Measurements from ENCODE around the gene TMEM45B. TPM values are rescaled to one million over a fixed set of nuclear protein-coding genes. Genes with fewer than 3 reads are reported as not detected.
"Not testable (repeated sequence)": the region's sequence is repeated elsewhere in the genome, so short reads cannot be mapped to it uniquely, and the experiment has no call there.

TMEM45B gene
- total RNA-seq, 3 donors from 2014 or later (not counting 1 experiment from before 2014, with no cell fraction given): 0.40 TPM; not detected in 2

DNA sequence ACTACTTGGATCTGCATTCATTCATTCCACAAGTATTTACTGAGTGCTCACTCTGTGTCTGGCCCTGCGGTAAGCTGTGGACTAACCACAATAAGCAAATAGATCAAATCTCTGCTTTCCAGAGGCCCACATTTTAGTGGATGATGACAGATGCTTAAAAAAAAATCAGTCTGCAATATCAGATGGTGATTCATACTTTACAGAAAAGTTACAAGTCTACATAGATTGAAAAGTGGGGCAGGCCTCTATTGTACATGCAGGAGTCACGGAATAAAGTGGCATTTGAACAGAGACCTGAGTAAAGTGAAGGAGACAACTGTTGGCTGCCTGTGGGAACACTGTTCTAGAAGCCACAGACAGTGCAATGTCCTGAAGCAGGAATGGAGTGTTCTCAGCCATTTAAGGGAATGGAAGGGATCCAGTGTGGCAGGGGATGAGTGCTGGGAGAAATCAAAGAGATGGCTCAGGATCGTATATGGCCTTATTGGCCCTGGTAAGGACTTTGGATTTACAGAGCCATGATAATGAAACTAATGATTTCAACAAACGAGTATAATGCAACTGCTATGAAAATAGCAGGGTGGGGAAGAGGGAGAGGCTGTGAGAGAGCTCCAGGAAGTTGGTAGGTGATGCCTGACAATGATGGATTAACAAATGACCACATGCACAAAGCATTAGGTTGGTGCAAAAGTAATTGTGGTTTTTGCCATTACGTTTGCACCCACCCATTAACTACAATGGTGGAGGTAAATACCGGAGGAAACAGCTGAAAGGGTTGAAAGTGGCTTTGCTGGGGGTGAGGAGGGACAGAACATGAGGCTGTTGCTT is 31.1 kb downstream of the TMEM45B start:
- Histone ChIP-seq H3K9me3 (ENCODE audit: control insufficient read depth, insufficient read depth, low read length) (no peaks in the 10 kb centered on the region), H3K4me3 (ENCODE audit: low read length) (no peak overlapping the region), H3K27ac (ENCODE audit: low read length) (no peak overlapping the region), H3K36me3 (ENCODE audit: control insufficient read depth, insufficient read depth, low read length) (no peaks in the 10 kb centered on the region), H3K4me1 (ENCODE audit: control insufficient read depth, insufficient read depth, low read length) (peaks cover 2% of the 10 kb centered on the region), H3K27me3 (ENCODE audit: control insufficient read depth, insufficient read depth, low read length) (no peaks in the 10 kb centered on the region)
- H3K4me3 Mint-ChIP-seq: no peak overlapping the region
- H3K27me3 Mint-ChIP-seq (ENCODE audit: low read depth in 2 of 2): peaks cover 5 to 6% of the 10 kb centered on the region in 2 donors
- no peaks in the 10 kb centered on the region for H3K36me3 Mint-ChIP-seq
- TF ChIP-seq, protein P1, sequence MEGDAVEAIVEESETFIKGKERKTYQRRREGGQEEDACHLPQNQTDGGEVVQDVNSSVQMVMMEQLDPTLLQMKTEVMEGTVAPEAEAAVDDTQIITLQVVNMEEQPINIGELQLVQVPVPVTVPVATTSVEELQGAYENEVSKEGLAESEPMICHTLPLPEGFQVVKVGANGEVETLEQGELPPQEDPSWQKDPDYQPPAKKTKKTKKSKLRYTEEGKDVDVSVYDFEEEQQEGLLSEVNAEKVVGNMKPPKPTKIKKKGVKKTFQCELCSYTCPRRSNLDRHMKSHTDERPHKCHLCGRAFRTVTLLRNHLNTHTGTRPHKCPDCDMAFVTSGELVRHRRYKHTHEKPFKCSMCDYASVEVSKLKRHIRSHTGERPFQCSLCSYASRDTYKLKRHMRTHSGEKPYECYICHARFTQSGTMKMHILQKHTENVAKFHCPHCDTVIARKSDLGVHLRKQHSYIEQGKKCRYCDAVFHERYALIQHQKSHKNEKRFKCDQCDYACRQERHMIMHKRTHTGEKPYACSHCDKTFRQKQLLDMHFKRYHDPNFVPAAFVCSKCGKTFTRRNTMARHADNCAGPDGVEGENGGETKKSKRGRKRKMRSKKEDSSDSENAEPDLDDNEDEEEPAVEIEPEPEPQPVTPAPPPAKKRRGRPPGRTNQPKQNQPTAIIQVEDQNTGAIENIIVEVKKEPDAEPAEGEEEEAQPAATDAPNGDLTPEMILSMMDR (IDR thresholded peaks at IDR 0.05): no peak
- peaks cover 0 to 2% of the 10 kb centered on the region in 2 donors for H3K9me3 Mint-ChIP-seq
- WGBS (ENCODE audit: insufficient coverage): 31% methylated on average over 5 of the region's 6 CpGs
- peak in 1 of 2 donors; percentile 46 for DNase-seq
- H3K27ac Mint-ChIP-seq: peak overlapping the region in 1 of 2 donors; percentile 13
- intact Hi-C loops (cut with micrococcal nuclease): no loop called here
- H3K4me1 Mint-ChIP-seq: peaks cover 14 to 17% of the 10 kb centered on the region in 2 donors
- ATAC-seq: peak in 1 of 3 donors; percentile 39

DNA sequence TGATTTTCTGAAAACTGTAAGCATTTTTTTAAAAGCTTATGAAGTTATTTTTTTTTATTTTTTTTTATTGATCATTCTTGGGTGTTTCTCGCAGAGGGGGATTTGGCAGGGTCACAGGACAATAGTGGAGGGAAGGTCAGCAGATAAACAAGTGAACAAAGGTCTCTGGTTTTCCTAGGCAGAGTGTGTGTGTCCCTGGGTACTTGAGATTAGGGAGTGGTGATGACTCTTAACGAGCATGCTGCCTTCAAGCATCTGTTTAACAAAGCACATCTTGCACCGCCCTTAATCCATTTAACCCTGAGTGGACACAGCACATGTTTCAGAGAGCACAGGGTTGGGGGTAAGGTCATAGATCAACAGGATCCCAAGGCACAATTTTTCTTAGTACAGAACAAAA is 31.7 kb downstream of the TMEM45B start:
- no CpG with 5 or more reads among the region's 3 CpGs for whole genome bisulfite sequencing (ENCODE audit: insufficient coverage)
- H3K27ac ChIP-seq (ENCODE audit: low read length); H3K27me3 ChIP-seq (ENCODE audit: control insufficient read depth, insufficient read depth, low read length); H3K4me3 ChIP-seq (ENCODE audit: low read length); H3K36me3 Mint-ChIP-seq; H3K9me3 Mint-ChIP-seq; H3K4me3 Mint-ChIP-seq; ATAC-seq; DNase-seq; H3K36me3 ChIP-seq (ENCODE audit: control insufficient read depth, insufficient read depth, low read length); H3K27me3 Mint-ChIP-seq (ENCODE audit: low read depth in 2 of 2); H3K9me3 ChIP-seq (ENCODE audit: control insufficient read depth, insufficient read depth, low read length); intact Hi-C loops (cut with micrococcal nuclease); H3K4me1 ChIP-seq (ENCODE audit: control insufficient read depth, insufficient read depth, low read length): not testable (repeated sequence)
- Mint-ChIP-seq H3K4me1 (peaks cover 9 to 11% of the 10 kb centered on the region in 2 donors), H3K27ac (peak overlapping the region in 1 of 2 donors; percentile 13)

DNA sequence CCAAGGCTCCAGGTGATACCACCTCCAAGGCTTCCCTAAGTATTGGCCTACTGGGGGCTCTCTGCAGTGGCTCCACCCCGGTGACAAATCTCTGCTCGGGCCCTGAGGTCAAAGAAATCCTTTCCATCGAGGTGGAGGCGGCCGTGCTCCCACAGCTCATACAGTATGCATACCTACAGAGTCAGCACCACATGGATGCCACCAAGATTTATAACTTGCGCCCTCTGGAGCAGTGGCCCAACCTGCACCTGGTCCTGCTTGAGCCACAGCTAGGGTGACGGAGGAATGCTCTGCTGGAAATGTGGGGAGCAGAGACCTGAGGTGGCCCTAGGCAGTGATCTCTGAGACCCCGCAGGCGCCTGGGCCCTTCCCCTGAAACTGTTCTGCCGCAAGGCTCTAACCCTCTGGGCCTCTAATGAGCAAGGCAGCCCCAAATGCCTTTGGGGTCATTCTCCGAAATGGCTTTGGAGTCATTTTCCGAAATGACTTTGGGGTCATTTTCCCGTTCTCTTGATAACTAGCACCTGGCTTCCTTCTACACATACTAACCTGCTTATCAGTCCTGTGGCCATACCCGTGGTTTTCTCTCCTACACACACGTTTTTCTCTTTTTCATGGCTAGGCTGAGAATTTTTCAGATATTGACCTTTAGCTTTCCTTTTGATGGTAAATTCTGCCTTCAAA is 33.9 kb downstream of the TMEM45B start:
- Mint-ChIP-seq H3K4me3 (no peak overlapping the region), H3K9me3 (no peaks in the 10 kb centered on the region), H3K27ac (no peak overlapping the region), H3K27me3 (ENCODE audit: low read depth in 2 of 2) (peaks cover 0 to 5% of the 10 kb centered on the region in 2 donors), H3K4me1 (peaks cover 9% of the 10 kb centered on the region in 2 donors), H3K36me3 (no peaks in the 10 kb centered on the region)
- WGBS (ENCODE audit: insufficient coverage): 91% methylated on average over 15 of the region's 15 CpGs
- peaks cover 2% of the 10 kb centered on the region for H3K4me1 ChIP-seq (ENCODE audit: control insufficient read depth, insufficient read depth, low read length)
- no peak overlapping the region for H3K4me3 ChIP-seq (ENCODE audit: low read length)
- no peaks in the 10 kb centered on the region for H3K36me3 ChIP-seq (ENCODE audit: control insufficient read depth, insufficient read depth, low read length)
- H3K27ac ChIP-seq (ENCODE audit: low read length): no peak overlapping the region
- no peaks in the 10 kb centered on the region for H3K9me3 ChIP-seq (ENCODE audit: control insufficient read depth, insufficient read depth, low read length)
- TF ChIP-seq, protein P1 (IDR thresholded peaks at IDR 0.05): no peak
- intact Hi-C loops (cut with micrococcal nuclease): no loop called here
- no peak for ATAC-seq
- no peaks in the 10 kb centered on the region for H3K27me3 ChIP-seq (ENCODE audit: control insufficient read depth, insufficient read depth, low read length)
- no peak for DNase-seq

DNA sequence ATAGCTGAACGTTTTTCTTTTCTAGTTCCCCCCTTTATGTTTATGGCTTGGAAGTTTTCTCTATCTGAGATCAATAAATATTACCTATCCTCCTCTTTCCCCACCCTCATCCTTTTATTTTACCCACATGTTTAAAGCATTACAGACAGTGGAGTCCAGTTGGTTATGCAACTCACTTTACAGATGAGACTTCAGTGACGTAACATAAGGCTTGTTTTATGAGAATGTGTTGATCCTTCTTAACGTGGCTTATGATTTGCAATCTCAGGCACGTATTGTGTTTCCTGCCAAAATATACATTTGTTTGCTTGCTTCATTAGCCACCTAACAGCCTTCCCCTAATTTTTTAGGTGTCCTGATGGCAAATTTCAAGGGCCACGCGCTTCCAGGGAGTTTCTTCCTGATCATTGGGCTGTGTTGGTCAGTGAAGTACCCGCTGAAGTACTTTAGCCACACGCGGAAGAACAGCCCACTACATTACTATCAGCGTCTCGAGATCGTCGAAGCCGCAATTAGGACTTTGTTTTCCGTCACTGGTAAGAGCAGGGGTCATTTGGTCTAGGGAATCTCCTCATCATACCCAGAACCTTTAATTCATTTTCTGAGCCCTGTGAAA is 36.6 kb downstream of the TMEM45B start:
- H3K4me1 Mint-ChIP-seq: no peaks in the 10 kb centered on the region
- Histone ChIP-seq H3K36me3 (ENCODE audit: control insufficient read depth, insufficient read depth, low read length) (no peaks in the 10 kb centered on the region), H3K9me3 (ENCODE audit: control insufficient read depth, insufficient read depth, low read length) (no peaks in the 10 kb centered on the region), H3K4me1 (ENCODE audit: control insufficient read depth, insufficient read depth, low read length) (no peaks in the 10 kb centered on the region), H3K27ac (ENCODE audit: low read length) (no peak overlapping the region), H3K27me3 (ENCODE audit: control insufficient read depth, insufficient read depth, low read length) (no peaks in the 10 kb centered on the region), H3K4me3 (ENCODE audit: low read length) (no peak overlapping the region)
- DNase-seq (no peak), ATAC-seq (no peak)
- WGBS (ENCODE audit: insufficient coverage): 94% methylated on average over 14 of the region's 15 CpGs
- no peak overlapping the region for H3K27ac Mint-ChIP-seq
- TF ChIP-seq, protein P1 (IDR thresholded peaks at IDR 0.05): no peak
- H3K9me3 Mint-ChIP-seq: no peaks in the 10 kb centered on the region
- intact Hi-C loops (cut with micrococcal nuclease): no loop called here
- H3K4me3 Mint-ChIP-seq: no peak overlapping the region
- H3K27me3 Mint-ChIP-seq (ENCODE audit: low read depth in 2 of 2): peaks cover 0 to 5% of the 10 kb centered on the region in 2 donors
- no peaks in the 10 kb centered on the region for H3K36me3 Mint-ChIP-seq
